Hepatocyte (in vitro differentiated cells): ENCODE data around the gene TIMM22.

Experiments
- EZH2 ChIP-seq: fragments of 200-600 bp; sonication (generic); IDR thresholded peaks from 2 replicates; pipeline ENCODE4 v1.6.1; 2016; ENCODE audit warnings: antibody characterized with exemption, mild to moderate bottlenecking, borderline replicate concordance
- EZH2phosphoT487 ChIP-seq: fragments of 200-600 bp; sonication (generic); IDR thresholded peaks from one replicate; pipeline ENCODE4 v1.6.1; 2018; ENCODE audit warnings: antibody characterized with exemption, mild to moderate bottlenecking, low read depth, moderate library complexity; ENCODE audit not compliant: unreplicated experiment, severe bottlenecking
- TF ChIP-seq, protein P1 (sequence below): fragments of 200-600 bp; sonication (generic); IDR thresholded peaks from 2 replicates; pipeline ENCODE4 v1.5.1; 2016; ENCODE audit warnings: antibody characterized with exemption, mild to moderate bottlenecking; ENCODE audit not compliant: poor library complexity

GRCh38 chr17:979539-980405 lies 17.2 kb upstream of the TIMM22 start, which contains the start of gene NXN:
- no peak for TF ChIP-seq EZH2phosphoT487
- no peak for TF ChIP-seq EZH2
- TF ChIP-seq, protein P1, sequence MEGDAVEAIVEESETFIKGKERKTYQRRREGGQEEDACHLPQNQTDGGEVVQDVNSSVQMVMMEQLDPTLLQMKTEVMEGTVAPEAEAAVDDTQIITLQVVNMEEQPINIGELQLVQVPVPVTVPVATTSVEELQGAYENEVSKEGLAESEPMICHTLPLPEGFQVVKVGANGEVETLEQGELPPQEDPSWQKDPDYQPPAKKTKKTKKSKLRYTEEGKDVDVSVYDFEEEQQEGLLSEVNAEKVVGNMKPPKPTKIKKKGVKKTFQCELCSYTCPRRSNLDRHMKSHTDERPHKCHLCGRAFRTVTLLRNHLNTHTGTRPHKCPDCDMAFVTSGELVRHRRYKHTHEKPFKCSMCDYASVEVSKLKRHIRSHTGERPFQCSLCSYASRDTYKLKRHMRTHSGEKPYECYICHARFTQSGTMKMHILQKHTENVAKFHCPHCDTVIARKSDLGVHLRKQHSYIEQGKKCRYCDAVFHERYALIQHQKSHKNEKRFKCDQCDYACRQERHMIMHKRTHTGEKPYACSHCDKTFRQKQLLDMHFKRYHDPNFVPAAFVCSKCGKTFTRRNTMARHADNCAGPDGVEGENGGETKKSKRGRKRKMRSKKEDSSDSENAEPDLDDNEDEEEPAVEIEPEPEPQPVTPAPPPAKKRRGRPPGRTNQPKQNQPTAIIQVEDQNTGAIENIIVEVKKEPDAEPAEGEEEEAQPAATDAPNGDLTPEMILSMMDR, result peak; percentile 16
